IMR-90 (cell line): ENCODE data around the gene PSMD1. TPM values are rescaled to one million over a fixed set of nuclear protein-coding genes. Genes with fewer than 3 reads are reported as not detected.

Experiments
- ATAC-seq: fragments of 200-7000 bp; cut with Tn5 transposase; 2 replicates; pipeline ENCODE4 v1.9.1; 2020; ENCODE audit warnings: low read depth, mild to moderate bottlenecking, moderate library complexity
- BruUV-seq: library from RNA; stranded (reverse); fragments of 400-500 nt; replicated peaks from 2 replicates; lab custom pipeline; 2021; lab: Mats Ljungman, UMichigan
- CTCF ChIA-PET: fragments of 300-600 bp; formaldehyde crosslinking; extraction: SDS; loops from one replicate; lab custom pipeline; 2021; ENCODE audit warnings: antibody characterized with exemption; lab: Yijun Ruan, JAX
- POLR2A ChIA-PET: fragments of 300-600 bp; sonication (Branson Sonifier 250); formaldehyde crosslinking; loops from one replicate; lab custom pipeline; 2022; ENCODE audit warnings: antibody characterized with exemption; ENCODE audit not compliant: unreplicated experiment; lab: Charles Lee
- DNase-seq: peaks from one replicate; pipeline ENCODE4 v3.0.0; 2013
- H2AFZ ChIP-seq: replicated peaks from 2 replicates; pipeline ENCODE3; 2013; ENCODE audit warnings: low read length, mild to moderate bottlenecking; ENCODE audit not compliant: poor library complexity
- H2AK5ac ChIP-seq: 2 replicates; pipeline ENCODE4 v1.6.1; 2013; ENCODE audit warnings: low read depth, low read length, inconsistent platforms
- H2AK9ac ChIP-seq: replicated peaks from 2 replicates; pipeline ENCODE3; 2013; ENCODE audit warnings: mild to moderate bottlenecking, low read depth, low read length, moderate library complexity; ENCODE audit not compliant: poor library complexity
- H2BK120ac ChIP-seq: 2 replicates; pipeline ENCODE4 v1.6.1; 2013; ENCODE audit warnings: low read depth, low read length, inconsistent platforms
- H2BK15ac ChIP-seq: 3 replicates; pipeline ENCODE4 v1.6.1; 2013; ENCODE audit warnings: low read depth, low read length, inconsistent platforms
- H2BK20ac ChIP-seq: 2 replicates; pipeline ENCODE4 v1.6.1; 2013; ENCODE audit warnings: low read depth, mild to moderate bottlenecking, inconsistent platforms, low read length, moderate library complexity
- H2BK5ac ChIP-seq: 2 replicates; pipeline ENCODE4 v1.6.1; 2013; ENCODE audit warnings: mild to moderate bottlenecking, low read depth, low read length, inconsistent platforms; ENCODE audit not compliant: poor library complexity, severe bottlenecking
- H3K14ac ChIP-seq: replicated peaks from 2 replicates; pipeline ENCODE4 v1.6.1; 2013; ENCODE audit warnings: low read depth, low read length, inconsistent platforms
- H3K18ac ChIP-seq: 2 replicates; pipeline ENCODE4 v1.6.1; 2013; ENCODE audit warnings: low read depth, low read length, control low read depth
- H3K23ac ChIP-seq: 2 replicates; pipeline ENCODE4 v1.6.1; 2013; ENCODE audit warnings: low read depth, low read length, inconsistent platforms
- H3K27ac ChIP-seq: 2 replicates; pipeline ENCODE4 v1.5.1; 2013; ENCODE audit warnings: mild to moderate bottlenecking, control low read depth, low read length; ENCODE audit not compliant: insufficient read depth
- H3K27me3 ChIP-seq: 2 replicates; pipeline ENCODE4 v1.6.1; 2013; ENCODE audit warnings: low read length; ENCODE audit not compliant: control insufficient read depth, insufficient read depth
- H3K36me3 ChIP-seq: 2 replicates; pipeline ENCODE4 v1.6.1; 2013; ENCODE audit warnings: low read length, mixed read lengths; ENCODE audit not compliant: control insufficient read depth, insufficient read depth
- H3K4ac ChIP-seq: 2 replicates; pipeline ENCODE4 v1.6.1; 2013; ENCODE audit warnings: low read depth, low read length, inconsistent platforms
- H3K4me1 ChIP-seq: 2 replicates; pipeline ENCODE4 v1.6.1; 2013; ENCODE audit warnings: low read length, mixed read lengths; ENCODE audit not compliant: control insufficient read depth, insufficient read depth
- H3K4me2 ChIP-seq: 2 replicates; pipeline ENCODE4 v1.6.1; 2013; ENCODE audit warnings: low read depth, mild to moderate bottlenecking, control low read depth, low read length, moderate library complexity
- H3K4me3 ChIP-seq: 2 replicates; pipeline ENCODE4 v1.5.1; 2013; ENCODE audit warnings: low read depth, mild to moderate bottlenecking, control low read depth, low read length, moderate library complexity; ENCODE audit not compliant: insufficient read depth
- H3K56ac ChIP-seq: 2 replicates; pipeline ENCODE4 v1.6.1; 2013; ENCODE audit warnings: low read length, inconsistent platforms; ENCODE audit not compliant: insufficient read depth; ENCODE audit errors: extremely low read depth
- H3K79me1 ChIP-seq, 2 experiments: 2 replicates each; pipeline ENCODE4 v1.6.1; 2013; ENCODE audit warnings: low read length in 2 of 2, inconsistent platforms in 1 of 2, low read depth in 1 of 2
- H3K9ac ChIP-seq: 2 replicates; pipeline ENCODE4 v1.6.1; 2013; ENCODE audit warnings: low read depth, low read length, control low read depth
- H3K9me1 ChIP-seq: 2 replicates; pipeline ENCODE4 v1.6.1; 2013; ENCODE audit warnings: low read length, inconsistent platforms; ENCODE audit not compliant: insufficient read depth
- H3K9me3 ChIP-seq: 2 replicates; pipeline ENCODE4 v1.6.1; 2013; ENCODE audit warnings: low read length; ENCODE audit not compliant: control insufficient read depth, insufficient read depth
- H4K20me1 ChIP-seq: 2 replicates; pipeline ENCODE4 v1.6.1; 2013; ENCODE audit warnings: low read length, inconsistent platforms; ENCODE audit not compliant: insufficient read depth
- H4K5ac ChIP-seq: 2 replicates; pipeline ENCODE4 v1.6.1; 2013; ENCODE audit warnings: mild to moderate bottlenecking, low read depth, low read length, control low read depth
- H4K8ac ChIP-seq, 2 experiments: 2 replicates each; pipeline ENCODE4 v1.6.1; 2013; ENCODE audit warnings: low read depth in 2 of 2, low read length in 2 of 2, control low read depth in 1 of 2, inconsistent platforms in 1 of 2
- H4K91ac ChIP-seq: 2 replicates; pipeline ENCODE4 v1.6.1; 2013; ENCODE audit warnings: low read depth, low read length, inconsistent platforms; ENCODE audit not compliant: insufficient read depth
- BHLHE40 ChIP-seq: fragments of 150-350 bp; IDR thresholded peaks from 2 replicates; pipeline ENCODE4 v1.6.1; 2016; ENCODE audit warnings: mild to moderate bottlenecking, low read depth, low read length
- CEBPB ChIP-seq: IDR thresholded peaks from 2 replicates; pipeline ENCODE4 v1.6.1; 2012; ENCODE audit warnings: low read depth, low read length, improper control_type of control experiment
- CHD1 ChIP-seq: IDR thresholded peaks from 2 replicates; pipeline ENCODE4 v1.6.1; 2012; ENCODE audit warnings: low read depth, low read length, improper control_type of control experiment
- FOS ChIP-seq: fragments of 150-350 bp; IDR thresholded peaks from 2 replicates; pipeline ENCODE4 v1.6.1; 2016; ENCODE audit warnings: low read depth, low read length
- MAFK ChIP-seq: IDR thresholded peaks from 2 replicates; pipeline ENCODE4 v1.6.1; 2012; ENCODE audit warnings: low read depth, low read length, improper control_type of control experiment
- MAZ ChIP-seq: IDR thresholded peaks from 2 replicates; pipeline ENCODE4 v1.6.1; 2012; ENCODE audit warnings: low read depth, mild to moderate bottlenecking, low read length, improper control_type of control experiment, moderate library complexity, borderline replicate concordance
- MXI1 ChIP-seq: IDR thresholded peaks from 2 replicates; pipeline ENCODE4 v1.6.1; 2012; ENCODE audit warnings: low read depth, mild to moderate bottlenecking, low read length, moderate library complexity, borderline replicate concordance
- NFE2L2 ChIP-seq: fragments of 150-350 bp; IDR thresholded peaks from 2 replicates; pipeline ENCODE4 v1.6.1; 2016; ENCODE audit warnings: low read depth, mild to moderate bottlenecking, low read length
- POLR2A ChIP-seq: IDR thresholded peaks from 2 replicates; pipeline ENCODE4 v1.6.1; 2012; ENCODE audit warnings: mild to moderate bottlenecking, low read depth, low read length
- RAD21 ChIP-seq: IDR thresholded peaks from 2 replicates; pipeline ENCODE4 v1.6.1; 2012; ENCODE audit warnings: low read length, improper control_type of control experiment
- RCOR1 ChIP-seq: IDR thresholded peaks from 2 replicates; pipeline ENCODE4 v1.6.1; 2012; ENCODE audit warnings: mild to moderate bottlenecking, low read length, improper control_type of control experiment; ENCODE audit not compliant: insufficient replicate concordance
- RFX5 ChIP-seq: IDR thresholded peaks from 2 replicates; pipeline ENCODE4 v1.8.0; 2012; ENCODE audit warnings: low read depth, mild to moderate bottlenecking, low read length, moderate library complexity
- SMC3 ChIP-seq: fragments of 150-350 bp; IDR thresholded peaks from 2 replicates; pipeline ENCODE4 v1.6.1; 2016; ENCODE audit warnings: low read depth, mild to moderate bottlenecking, antibody characterized with exemption, low read length, moderate library complexity
- WGBS, 2 experiments: methylation state at CpG; one replicate each; pipeline versions ENCODE4 v1.1.5 to v1.1.7; 2013; ENCODE audit warnings: missing lambda C conversion rate in 2 of 2; ENCODE audit not compliant: insufficient read length in 1 of 2; ENCODE audit errors: extremely low coverage in 2 of 2; 5-methylcytosine and 5-hydroxymethylcytosine counted together
- dilution Hi-C: fragments of 300-500 bp; cut with HindIII; formaldehyde crosslinking; loops from one replicate; pipeline ENCODE4 v1.14.3; 2018; ENCODE audit warnings: low sequenced_read_pairs; ENCODE audit not compliant: unreplicated experiment
- in situ Hi-C: fragments of 300-500 bp; cut with MboI; formaldehyde crosslinking; loops from 3 replicates; pipeline ENCODE4 v1.14.3; 2019; ENCODE audit warnings: low sequenced_read_pairs, inconsistent platforms, mixed read lengths
- intact Hi-C: fragments of 100-400 bp; cut with micrococcal nuclease; formaldehyde crosslinking; loops from 2 replicates; pipeline ENCODE4 v1.10.0; 2022
- polyA plus RNA-seq, 3 experiments: library from polyadenylated mRNA; depleted of rRNA; stranded (reverse); fragments of >200 nt; gene quantifications; 2 replicates each; pipeline ENCODE4 v1.2.3, GENCODE V29; 2012; ENCODE audit warnings: low replicate concordance in 1 of 3
- total RNA-seq: library from RNA; depleted of rRNA; stranded (reverse); fragments of >200 nt; gene quantifications from 2 replicates; pipeline ENCODE4 v1.2.3, GENCODE V29; 2012
- TF ChIP-seq, protein P1 (sequence below): conservative IDR thresholded peaks from 2 replicates; pipeline ENCODE4 v1.5.1; 2012; ENCODE audit warnings: mild to moderate bottlenecking, low read depth, low read length, improper control_type of control experiment
- TF ChIP-seq, protein P2 (sequence below): fragments of 150-350 bp; IDR thresholded peaks from 2 replicates; pipeline ENCODE4 v1.6.1; 2017; ENCODE audit warnings: mild to moderate bottlenecking, antibody characterized with exemption, low read length, low read depth
- TF ChIP-seq, protein P3 (sequence below): fragments of 150-350 bp; IDR thresholded peaks from 2 replicates; pipeline ENCODE4 v1.6.1; 2016; ENCODE audit warnings: low read depth, mild to moderate bottlenecking, low read length, moderate library complexity, borderline replicate concordance

The PSMD1 gene
- total and polyA plus RNA-seq, 2 of the 4 experiments (the other 2 are of a cell fraction) = 89.8 to 181 TPM

DNA sequence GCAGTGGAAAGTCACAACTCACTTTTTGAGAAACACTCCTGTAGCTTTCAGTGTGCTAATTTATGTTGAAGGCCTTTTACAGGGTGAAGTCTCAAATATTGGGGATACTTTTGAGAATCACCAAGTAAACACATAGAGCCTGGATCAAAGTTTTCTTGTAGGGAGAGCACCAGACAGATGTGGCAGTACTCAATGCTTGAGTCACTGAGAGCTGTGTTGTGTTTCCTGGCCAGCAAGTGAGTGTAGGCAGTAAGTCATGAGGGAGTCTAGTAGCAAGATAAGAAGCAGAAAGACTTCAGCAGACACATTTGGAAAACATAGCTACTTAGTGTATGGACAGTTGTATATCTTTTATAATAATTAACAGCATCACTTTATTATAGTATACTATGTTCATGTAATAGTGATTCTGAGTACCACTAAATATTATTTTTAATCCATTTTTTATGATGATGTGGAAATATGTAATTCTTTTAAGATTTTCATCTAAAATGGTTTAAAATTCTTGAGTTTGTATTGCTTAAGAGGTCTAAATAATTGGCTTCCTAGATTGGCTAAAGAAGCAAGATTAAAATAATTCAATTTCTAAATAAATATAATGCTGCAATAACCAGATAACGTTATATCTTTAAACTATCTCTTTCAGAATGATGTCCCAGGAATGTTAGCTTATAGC lies 12.8 kb downstream of the PSMD1 start:
- POLR2A ChIA-PET = no interaction called here
- ATAC-seq (peak; percentile 72; the same call in 1 of the 2 replicates), DNase-seq (peak; percentile 81)
- CTCF ChIA-PET = interaction anchor here (1.3 kb wide), 1 partner anchor 17 kb away, joined by 3 read pairs; no protein-coding TSS in a partner anchor
- Histone ChIP-seq H3K4me1 (no peaks in the 10 kb centered on the region), H3K4me2 (no peak overlapping the region), H3K9me1 (no peaks in the 10 kb centered on the region), H4K20me1 (0 out of 2 replicates have a peak, but pooled peaks cover 3% of the 10 kb centered on the region), H2AFZ (no peak overlapping the region), H3K56ac (no peak overlapping the region), H3K27ac (no peak overlapping the region), H3K36me3 (peaks cover 18% of the 10 kb centered on the region), H2BK15ac (no peak overlapping the region), H3K27me3 (no peaks in the 10 kb centered on the region), H2BK120ac (no peak overlapping the region), H2AK5ac (no peak overlapping the region), H2AK9ac (no peak overlapping the region), H2BK5ac (no peak overlapping the region), H3K4ac (no peak overlapping the region), H3K18ac (no peak overlapping the region), H3K79me1 (peaks cover 4 to 17% of the 10 kb centered on the region in 2 experiments), H3K4me3 (no peak overlapping the region), H3K14ac (no peak overlapping the region; the same call in 1 of the 2 replicates), H3K9ac (no peak overlapping the region), H4K8ac (no peak overlapping the region), H4K5ac (no peak overlapping the region), H3K9me3 (no peaks in the 10 kb centered on the region), H4K91ac (no peak overlapping the region), H2BK20ac (no peak overlapping the region), H3K23ac (no peak overlapping the region)
- in situ Hi-C loops (no loop called here), dilution Hi-C loops (no loop called here), intact Hi-C loops (no loop called here)
- TF ChIP-seq, protein P1, sequence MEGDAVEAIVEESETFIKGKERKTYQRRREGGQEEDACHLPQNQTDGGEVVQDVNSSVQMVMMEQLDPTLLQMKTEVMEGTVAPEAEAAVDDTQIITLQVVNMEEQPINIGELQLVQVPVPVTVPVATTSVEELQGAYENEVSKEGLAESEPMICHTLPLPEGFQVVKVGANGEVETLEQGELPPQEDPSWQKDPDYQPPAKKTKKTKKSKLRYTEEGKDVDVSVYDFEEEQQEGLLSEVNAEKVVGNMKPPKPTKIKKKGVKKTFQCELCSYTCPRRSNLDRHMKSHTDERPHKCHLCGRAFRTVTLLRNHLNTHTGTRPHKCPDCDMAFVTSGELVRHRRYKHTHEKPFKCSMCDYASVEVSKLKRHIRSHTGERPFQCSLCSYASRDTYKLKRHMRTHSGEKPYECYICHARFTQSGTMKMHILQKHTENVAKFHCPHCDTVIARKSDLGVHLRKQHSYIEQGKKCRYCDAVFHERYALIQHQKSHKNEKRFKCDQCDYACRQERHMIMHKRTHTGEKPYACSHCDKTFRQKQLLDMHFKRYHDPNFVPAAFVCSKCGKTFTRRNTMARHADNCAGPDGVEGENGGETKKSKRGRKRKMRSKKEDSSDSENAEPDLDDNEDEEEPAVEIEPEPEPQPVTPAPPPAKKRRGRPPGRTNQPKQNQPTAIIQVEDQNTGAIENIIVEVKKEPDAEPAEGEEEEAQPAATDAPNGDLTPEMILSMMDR = no peak
- TF ChIP-seq RFX5 (no peak), FOS (no peak), POLR2A (no peak), MXI1 (no peak), MAZ (no peak), MAFK (no peak), RCOR1 (no peak), CHD1 (no peak), SMC3 (no peak), BHLHE40 (no peak), NFE2L2 (no peak), RAD21 (no peak), CEBPB (no peak)
- TF ChIP-seq, protein P2, sequence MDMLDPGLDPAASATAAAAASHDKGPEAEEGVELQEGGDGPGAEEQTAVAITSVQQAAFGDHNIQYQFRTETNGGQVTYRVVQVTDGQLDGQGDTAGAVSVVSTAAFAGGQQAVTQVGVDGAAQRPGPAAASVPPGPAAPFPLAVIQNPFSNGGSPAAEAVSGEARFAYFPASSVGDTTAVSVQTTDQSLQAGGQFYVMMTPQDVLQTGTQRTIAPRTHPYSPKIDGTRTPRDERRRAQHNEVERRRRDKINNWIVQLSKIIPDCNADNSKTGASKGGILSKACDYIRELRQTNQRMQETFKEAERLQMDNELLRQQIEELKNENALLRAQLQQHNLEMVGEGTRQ = no peak
- TF ChIP-seq, protein P3, sequence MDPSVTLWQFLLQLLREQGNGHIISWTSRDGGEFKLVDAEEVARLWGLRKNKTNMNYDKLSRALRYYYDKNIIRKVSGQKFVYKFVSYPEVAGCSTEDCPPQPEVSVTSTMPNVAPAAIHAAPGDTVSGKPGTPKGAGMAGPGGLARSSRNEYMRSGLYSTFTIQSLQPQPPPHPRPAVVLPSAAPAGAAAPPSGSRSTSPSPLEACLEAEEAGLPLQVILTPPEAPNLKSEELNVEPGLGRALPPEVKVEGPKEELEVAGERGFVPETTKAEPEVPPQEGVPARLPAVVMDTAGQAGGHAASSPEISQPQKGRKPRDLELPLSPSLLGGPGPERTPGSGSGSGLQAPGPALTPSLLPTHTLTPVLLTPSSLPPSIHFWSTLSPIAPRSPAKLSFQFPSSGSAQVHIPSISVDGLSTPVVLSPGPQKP = no peak
- WGBS, 2 experiments = no CpG with 5 or more reads among the region's 1 CpG
- no TSS peak for BruUV-seq
